ENCODE measurements around the gene GCSH.

The GCSH gene

GRCh38 chr16:81095953-81096714, at the start of gene GCSH:
Gene GCSH (minus strand): TSS chr16:81096395. CDS start chr16:81096278, 117 bp downstream.
- TF ChIP-seq CTCF (conservative IDR thresholded peaks at IDR 0.05; ENCODE audit: low read depth, low read length): no peak
- DNase-seq (ENCODE audit: low read depth): peak; percentile 97
- H3K4me3 ChIP-seq (ENCODE audit: low read length): peak within 1 kb of the TSS; percentile 73

GRCh38 chr16:81143921-81144471, 47.8 kb upstream of the GCSH start:
- TF ChIP-seq CTCF (conservative IDR thresholded peaks at IDR 0.05; ENCODE audit: low read depth, low read length): no peak
- H3K4me3 ChIP-seq (ENCODE audit: low read length): no peak overlapping the region
- DNase-seq (ENCODE audit: low read depth): no peak

GRCh38 chr16:81142864-81143263, 46.7 kb upstream of the GCSH start:
- no peak for DNase-seq (ENCODE audit: low read depth)
- H3K4me3 ChIP-seq (ENCODE audit: low read length): no peak overlapping the region
- TF ChIP-seq CTCF (conservative IDR thresholded peaks at IDR 0.05; ENCODE audit: low read depth, low read length): no peak

- no peak for DNase-seq (ENCODE audit: low read depth)
- no peak overlapping the region for H3K4me3 ChIP-seq (ENCODE audit: low read length)
- peak; percentile 35 for TF ChIP-seq CTCF (conservative IDR thresholded peaks at IDR 0.05; ENCODE audit: low read depth, low read length)
These were observed 45.0 kb upstream of the GCSH start for GRCh38 chr16:81140930-81141780.

- DNase-seq (ENCODE audit: low read depth): no peak
- TF ChIP-seq CTCF (conservative IDR thresholded peaks at IDR 0.05; ENCODE audit: low read depth, low read length): no peak
- no peak overlapping the region for H3K4me3 ChIP-seq (ENCODE audit: low read length)
These were observed 42.8 kb upstream of the GCSH start for GRCh38 chr16:81138831-81139557.

GRCh38 chr16:81137754-81138153, 41.6 kb upstream of the GCSH start:
- DNase-seq (ENCODE audit: low read depth): no peak
- TF ChIP-seq CTCF (conservative IDR thresholded peaks at IDR 0.05; ENCODE audit: low read depth, low read length): no peak
- H3K4me3 ChIP-seq (ENCODE audit: low read length): no peak overlapping the region

Measured in retinal pigment epithelial cell (primary cell).